Gastroesophageal sphincter (tissue), 4 donors: ENCODE results near the gene PTPRN2. TPM values are rescaled to one million over a fixed set of nuclear protein-coding genes. Genes with fewer than 3 reads are reported as not detected.

Source experiments
- ATAC-seq: fragments of 150-250 bp; one replicate; pipeline ENCODE4 v1.9.1; 2016; ENCODE audit warnings: mild to moderate bottlenecking, moderate library complexity
- H3K27ac ChIP-seq, 4 donors: fragments of 200-600 bp; sonication (generic) in 3 of 4; 1 replicate in 3 of 4; 2 replicates in 1 of 4; pipeline ENCODE4 v1.5.1; 2016 to 2019
- H3K27me3 ChIP-seq: fragments of 200-600 bp; sonication (generic); one replicate; pipeline ENCODE4 v1.5.1; 2019
- H3K36me3 ChIP-seq, 2 donors: fragments of 200-600 bp; sonication (generic); one replicate each; pipeline ENCODE4 v1.5.1; 2019; ENCODE audit warnings: control low read depth in 1 of 2
- H3K4me1 ChIP-seq, 3 donors: fragments of 200-600 bp; sonication (generic); 1 replicate in 2 of 3; 2 replicates in 1 of 3; pipeline ENCODE4 v1.5.1; 2016 to 2019; ENCODE audit warnings: control low read depth in 2 of 3
- H3K4me3 ChIP-seq, 2 donors: fragments of 200-600 bp; sonication (generic); one replicate each; pipeline ENCODE4 v1.5.1; 2019; ENCODE audit warnings: mild to moderate bottlenecking in 1 of 2, moderate library complexity in 1 of 2
- H3K9me3 ChIP-seq, 3 donors: fragments of 200-600 bp; sonication (generic); one replicate each; pipeline ENCODE4 v1.5.1; 2017 to 2019; ENCODE audit warnings: control low read depth in 2 of 3
- EP300 ChIP-seq: sonication (generic); formaldehyde crosslinking; IDR thresholded peaks from one replicate; pipeline ENCODE4 v1.6.1; 2017; ENCODE audit warnings: antibody characterized with exemption, mild to moderate bottlenecking
- POLR2A ChIP-seq, 2 donors: fragments of 450-650 bp; IDR thresholded peaks; one replicate each; pipeline ENCODE4 v1.6.1; 2017; ENCODE audit warnings: antibody characterized with exemption in 2 of 2, mild to moderate bottlenecking in 2 of 2, moderate library complexity in 1 of 2
- POLR2AphosphoS5 ChIP-seq: sonication (generic); formaldehyde crosslinking; IDR thresholded peaks from one replicate; pipeline ENCODE4 v1.6.1; 2017; ENCODE audit warnings: antibody characterized with exemption
- WGBS, 2 donors: methylation state at CpG; one replicate each; pipeline ENCODE4 v1.1.5; 2018; ENCODE audit warnings: low coverage in 1 of 2; 5-methylcytosine and 5-hydroxymethylcytosine counted together
- total RNA-seq, 4 donors: library from RNA; depleted of rRNA; stranded (reverse); fragments of >200 nt; gene quantifications; one replicate each; pipeline ENCODE4 v1.1.0, GENCODE V29; 2016
- TF ChIP-seq, protein P1 (sequence below), 4 experiments: fragments of 200-600 bp in 2 of 4; fragments of 450-650 bp in 2 of 4; sonication (generic) in 1 of 4; IDR thresholded peaks; one replicate each; pipeline ENCODE4 v1.5.1; 2017 to 2019; ENCODE audit warnings: antibody characterized with exemption in 4 of 4, mild to moderate bottlenecking in 2 of 4, moderate library complexity in 2 of 4

Gene PTPRN2
- total RNA-seq, 4 donors from 2014 or later = 1.7 to 4.7 (median 3.3) TPM

DNA sequence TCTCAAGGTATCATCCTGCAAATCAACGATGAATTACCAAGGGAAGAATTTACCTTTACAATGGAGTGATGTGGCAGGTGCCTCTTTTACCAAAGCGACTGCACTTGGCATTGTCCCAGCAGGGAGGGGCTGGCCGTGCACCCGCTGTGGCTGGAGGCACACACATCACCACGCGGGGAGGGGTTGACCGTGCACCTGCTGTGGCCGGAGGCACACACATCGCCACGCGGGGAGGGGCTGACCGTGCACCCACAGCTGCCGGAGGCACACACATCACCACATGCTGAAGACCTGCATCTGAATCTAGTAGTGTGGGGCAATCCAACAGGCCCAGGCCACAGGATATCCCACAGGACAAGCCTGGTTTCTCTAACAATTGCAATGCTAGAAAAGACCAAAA lies 757.3 kb downstream of the PTPRN2 start:
- Histone ChIP-seq H3K36me3 (no peaks in the 10 kb centered on the region), H3K4me3 (no peak overlapping the region), H3K4me1 (no peaks in the 10 kb centered on the region), H3K27me3 (peaks cover 17% of the 10 kb centered on the region), H3K9me3 (no peaks in the 10 kb centered on the region), H3K27ac (no peak overlapping the region)
- no peak for ATAC-seq
- WGBS, 2 donors = 47% methylated on average over 3 of the region's 13 CpGs; no CpG with 5 or more reads in 1 of the 2 donors
- TF ChIP-seq POLR2AphosphoS5 (no peak), POLR2A (IDR thresholded peaks at IDR 0.05) (no peak), EP300 (no peak)
- TF ChIP-seq, protein P1, sequence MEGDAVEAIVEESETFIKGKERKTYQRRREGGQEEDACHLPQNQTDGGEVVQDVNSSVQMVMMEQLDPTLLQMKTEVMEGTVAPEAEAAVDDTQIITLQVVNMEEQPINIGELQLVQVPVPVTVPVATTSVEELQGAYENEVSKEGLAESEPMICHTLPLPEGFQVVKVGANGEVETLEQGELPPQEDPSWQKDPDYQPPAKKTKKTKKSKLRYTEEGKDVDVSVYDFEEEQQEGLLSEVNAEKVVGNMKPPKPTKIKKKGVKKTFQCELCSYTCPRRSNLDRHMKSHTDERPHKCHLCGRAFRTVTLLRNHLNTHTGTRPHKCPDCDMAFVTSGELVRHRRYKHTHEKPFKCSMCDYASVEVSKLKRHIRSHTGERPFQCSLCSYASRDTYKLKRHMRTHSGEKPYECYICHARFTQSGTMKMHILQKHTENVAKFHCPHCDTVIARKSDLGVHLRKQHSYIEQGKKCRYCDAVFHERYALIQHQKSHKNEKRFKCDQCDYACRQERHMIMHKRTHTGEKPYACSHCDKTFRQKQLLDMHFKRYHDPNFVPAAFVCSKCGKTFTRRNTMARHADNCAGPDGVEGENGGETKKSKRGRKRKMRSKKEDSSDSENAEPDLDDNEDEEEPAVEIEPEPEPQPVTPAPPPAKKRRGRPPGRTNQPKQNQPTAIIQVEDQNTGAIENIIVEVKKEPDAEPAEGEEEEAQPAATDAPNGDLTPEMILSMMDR (IDR thresholded peaks at IDR 0.05) = no peak

DNA sequence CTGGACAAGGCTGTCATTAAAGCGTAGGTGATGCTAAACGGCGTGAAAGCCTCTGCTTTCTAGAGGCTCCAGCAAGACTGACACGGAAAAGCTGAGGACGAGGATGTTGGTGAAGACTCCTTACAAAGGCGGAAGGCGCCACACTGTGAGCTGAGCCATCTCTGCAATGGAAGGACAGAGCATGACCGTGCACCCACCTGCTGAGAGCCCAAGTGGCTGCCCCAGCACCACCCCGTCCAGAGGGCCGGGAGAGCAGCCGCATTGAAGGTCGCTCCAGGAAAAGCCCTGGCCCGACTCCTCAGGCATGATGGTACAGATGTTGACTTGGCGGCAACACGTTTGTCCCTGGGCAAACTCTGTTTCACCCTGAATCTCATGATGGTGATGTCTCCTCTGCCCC lies 758.1 kb downstream of the PTPRN2 start:
- Histone ChIP-seq H3K4me3 (no peak overlapping the region), H3K4me1 (no peaks in the 10 kb centered on the region), H3K9me3 (no peaks in the 10 kb centered on the region), H3K27me3 (peaks cover 24% of the 10 kb centered on the region), H3K36me3 (no peaks in the 10 kb centered on the region), H3K27ac (no peak overlapping the region)
- no peak for ATAC-seq
- 73 to 100% methylated on average over 1 to 11 of the region's 15 CpGs for WGBS, 2 donors
- TF ChIP-seq, protein P1 (IDR thresholded peaks at IDR 0.05) = no peak
- no peak for TF ChIP-seq POLR2AphosphoS5
- TF ChIP-seq EP300 = no peak
- TF ChIP-seq POLR2A (IDR thresholded peaks at IDR 0.05) = no peak

DNA sequence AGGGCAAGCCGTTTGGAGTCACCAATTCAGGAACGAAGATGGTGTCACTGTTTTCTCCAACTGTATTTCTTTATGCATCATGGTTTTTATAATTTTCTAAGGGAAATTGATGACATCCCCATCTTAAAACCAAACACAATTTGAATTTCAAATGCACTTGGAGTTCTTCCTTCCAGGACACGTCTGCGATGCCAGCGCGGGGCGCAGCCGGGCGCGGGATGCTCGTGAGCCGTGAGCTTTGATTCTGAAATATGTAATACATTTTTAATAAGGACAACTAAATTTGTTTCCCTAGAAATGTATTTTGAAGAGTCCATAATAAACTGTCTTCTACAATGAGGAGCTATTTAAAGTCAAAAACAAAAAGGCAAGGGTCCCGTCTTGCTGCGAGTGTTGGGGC lies 758.7 kb downstream of the PTPRN2 start:
- Histone ChIP-seq H3K27me3 (peaks cover 30% of the 10 kb centered on the region), H3K9me3 (no peaks in the 10 kb centered on the region), H3K36me3 (no peaks in the 10 kb centered on the region), H3K4me3 (no peak overlapping the region), H3K4me1 (no peaks in the 10 kb centered on the region), H3K27ac (no peak overlapping the region)
- 88 to 92% methylated on average over 12 to 14 of the region's 14 CpGs for whole genome bisulfite sequencing, 2 donors
- ATAC-seq = no peak
- TF ChIP-seq POLR2A (IDR thresholded peaks at IDR 0.05) = no peak
- no peak for TF ChIP-seq POLR2AphosphoS5
- TF ChIP-seq, protein P1 (IDR thresholded peaks at IDR 0.05) = no peak
- no peak for TF ChIP-seq EP300

DNA sequence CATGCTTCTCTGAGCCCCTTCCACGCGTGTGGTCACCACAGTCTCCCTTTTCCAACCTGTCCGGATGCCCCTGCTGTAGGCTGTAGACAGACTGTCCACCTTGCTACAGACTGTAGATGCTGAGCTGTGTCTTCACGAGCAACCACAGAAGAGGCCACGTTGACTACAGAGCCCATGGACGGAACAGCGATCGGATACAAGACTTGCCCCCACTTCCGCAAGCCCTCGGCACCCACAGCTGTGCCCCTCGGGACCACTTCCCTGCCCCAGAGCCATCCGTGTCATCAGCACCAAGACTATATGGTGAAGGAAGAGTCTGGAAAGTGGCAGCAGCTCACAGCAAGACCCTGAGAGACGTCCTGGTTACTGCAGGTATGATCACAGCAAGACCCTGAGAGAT lies 759.4 kb downstream of the PTPRN2 start:
- Histone ChIP-seq H3K36me3 (no peaks in the 10 kb centered on the region), H3K27me3 (peaks cover 30% of the 10 kb centered on the region), H3K27ac (no peak overlapping the region), H3K4me1 (no peaks in the 10 kb centered on the region), H3K9me3 (no peaks in the 10 kb centered on the region), H3K4me3 (no peak overlapping the region)
- TF ChIP-seq, protein P1 (IDR thresholded peaks at IDR 0.05) = no peak
- TF ChIP-seq EP300 = no peak
- no peak for TF ChIP-seq POLR2A (IDR thresholded peaks at IDR 0.05)
- no peak for TF ChIP-seq POLR2AphosphoS5
- 86 to 92% methylated on average over 2 of the region's 13 CpGs for WGBS, 2 donors
- ATAC-seq = no peak

DNA sequence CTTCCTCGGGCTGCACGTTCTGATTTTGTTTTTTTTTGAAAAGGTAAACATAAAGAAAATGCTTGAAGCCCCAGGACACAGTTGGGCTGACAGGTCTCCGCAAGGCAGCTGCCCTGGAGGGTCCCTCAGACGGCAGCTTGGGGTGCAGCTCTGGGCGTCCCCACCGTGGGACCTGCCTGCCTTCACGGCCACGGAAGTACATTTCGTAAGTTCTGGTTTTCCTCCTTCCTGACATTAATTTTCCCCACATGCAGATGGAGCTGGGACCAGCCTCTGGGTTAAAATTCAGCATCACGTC lies 759.8 kb downstream of the PTPRN2 start:
- H3K4me1 ChIP-seq = no peaks in the 10 kb centered on the region
- ATAC-seq = no peak
- peaks cover 30% of the 10 kb centered on the region for H3K27me3 ChIP-seq
- no peak overlapping the region for H3K27ac ChIP-seq
- no peak overlapping the region for H3K4me3 ChIP-seq
- TF ChIP-seq POLR2AphosphoS5 = no peak
- no peak for TF ChIP-seq POLR2A (IDR thresholded peaks at IDR 0.05)
- TF ChIP-seq, protein P1 (IDR thresholded peaks at IDR 0.05) = no peak
- no peak for TF ChIP-seq EP300
- no peaks in the 10 kb centered on the region for H3K36me3 ChIP-seq
- H3K9me3 ChIP-seq = no peaks in the 10 kb centered on the region
- 76 to 79% methylated on average over 2 to 7 of the region's 10 CpGs for WGBS, 2 donors
